K562 (cell line): ENCODE data around the gene CREG1. TPM values are rescaled to one million over a fixed set of nuclear protein-coding genes. Genes with fewer than 3 reads are reported as not detected.

Source experiments
- ATAC-seq: fragments of 200-7000 bp; cut with Tn5 transposase; 3 replicates; pipeline ENCODE4 v1.9.1; 2020; ENCODE audit warnings: moderate library complexity
- BruUV-seq: library from RNA; stranded (reverse); fragments of 400-500 nt; replicated peaks from 2 replicates; lab custom pipeline; 2021; lab: Mats Ljungman, UMichigan
- CTCF ChIA-PET: fragments of 300-600 bp; formaldehyde crosslinking; extraction: SDS; loops from one replicate; lab custom pipeline; 2021; ENCODE audit warnings: low intra/inter-chr PET ratio; lab: Yijun Ruan, JAX
- POLR2A ChIA-PET: fragments of 300-600, 350-650 bp; sonication (Branson Sonifier 250); formaldehyde crosslinking; extraction: SDS; loops from one replicate; lab custom pipeline; 2021; ENCODE audit warnings: antibody characterized with exemption, inconsistent platforms; lab: Yijun Ruan, JAX
- DNase-seq, 4 experiments: peaks; one replicate each; pipeline versions ENCODE4 v3.0.0 to v3.0.0-alpha.2; 2011 to 2018; ENCODE audit warnings: low spot score in 3 of 4, mixed read lengths in 3 of 4; ENCODE audit errors: extremely low read depth in 1 of 4
- FAIRE-seq: peaks from 2 replicates; lab custom pipeline; 2011; peaks lifted over from hg19 to GRCh38; lab: Jason Lieb, UNC
- H2AFZ ChIP-seq: 2 replicates; pipeline ENCODE4 v1.6.0; 2011; ENCODE audit warnings: low read depth, low read length, control low read depth, inconsistent platforms
- H3K27ac ChIP-seq: fragments of 200-600 bp; 3 replicates; pipeline ENCODE4 v1.8.0; 2011; ENCODE audit warnings: low read depth, mild to moderate bottlenecking, control low read depth, inconsistent platforms, low read length, moderate library complexity, mixed read lengths; ENCODE audit errors: extremely low read depth
- H3K27me3 ChIP-seq, 2 experiments: fragments of 300-600 bp in 1 of 2; 2 replicates in 1 of 2; 3 replicates in 1 of 2; pipeline versions ENCODE4 v1.6.0 to v1.8.0; 2011; ENCODE audit warnings: inconsistent platforms in 2 of 2, low read length in 2 of 2, mild to moderate bottlenecking in 1 of 2, mixed read lengths in 1 of 2, moderate library complexity in 1 of 2; ENCODE audit not compliant: control insufficient read depth in 2 of 2, insufficient read depth in 2 of 2
- H3K36me3 ChIP-seq: fragments of 300-600 bp; 3 replicates; pipeline ENCODE4 v1.8.0; 2011; ENCODE audit warnings: mild to moderate bottlenecking, low read length, inconsistent platforms; ENCODE audit not compliant: control insufficient read depth, insufficient read depth
- H3K4me1 ChIP-seq, 2 experiments: fragments of 200-600 bp in 1 of 2; replicated peaks in 1 of 2; 2 replicates in 1 of 2; 3 replicates in 1 of 2; pipeline versions ENCODE4 v1.5.1 to v1.8.0; 2011; ENCODE audit warnings: inconsistent platforms in 2 of 2, low read length in 2 of 2, mild to moderate bottlenecking in 1 of 2, mixed read lengths in 1 of 2, moderate library complexity in 1 of 2; ENCODE audit not compliant: control insufficient read depth in 2 of 2, insufficient read depth in 2 of 2
- H3K4me2 ChIP-seq: 2 replicates; pipeline ENCODE4 v1.6.1; 2011; ENCODE audit warnings: low read length, control low read depth, inconsistent platforms, mixed read lengths; ENCODE audit not compliant: insufficient read depth
- H3K4me3 ChIP-seq: fragments of 200-600 bp; sonication (generic), shearing (Covaris generic); 2 replicates; pipeline ENCODE4 v1.5.1; 2016; ENCODE audit warnings: control low read depth, inconsistent platforms
- H3K79me2 ChIP-seq: fragments of 200-600 bp; 3 replicates; pipeline ENCODE4 v1.8.0; 2011; ENCODE audit warnings: low read length, inconsistent platforms; ENCODE audit not compliant: control insufficient read depth, insufficient read depth
- H3K9ac ChIP-seq, 2 experiments: 2 replicates each; pipeline versions ENCODE4 v1.6.0 to v1.6.1; 2011; ENCODE audit warnings: low read depth in 2 of 2, low read length in 2 of 2, control low read depth in 1 of 2, inconsistent platforms in 1 of 2, mild to moderate bottlenecking in 1 of 2, mixed read lengths in 1 of 2; ENCODE audit not compliant: insufficient read depth in 1 of 2
- H3K9me1 ChIP-seq: one replicate; pipeline ENCODE4 v1.6.0; 2011; ENCODE audit warnings: inconsistent platforms, mild to moderate bottlenecking, low read length, moderate library complexity; ENCODE audit not compliant: control insufficient read depth, insufficient read depth
- H3K9me3 ChIP-seq: replicated peaks from 2 replicates; pipeline ENCODE4 v1.5.1; 2011; ENCODE audit warnings: low read depth, low read length, inconsistent platforms; ENCODE audit not compliant: control insufficient read depth, insufficient read depth
- H4K20me1 ChIP-seq: replicated peaks from 2 replicates; pipeline ENCODE4 v1.6.1; 2011; ENCODE audit warnings: low read length, inconsistent platforms, mixed read lengths; ENCODE audit not compliant: control insufficient read depth, insufficient read depth
- CBX2 ChIP-seq: fragments of 200-600 bp; sonication (generic); IDR thresholded peaks from one replicate; pipeline ENCODE4 v1.6.1; 2012; ENCODE audit warnings: mild to moderate bottlenecking, low read length, inconsistent platforms; ENCODE audit not compliant: insufficient read depth, poor library complexity, severe bottlenecking
- CCAR2 ChIP-seq: fragments of 200-400 bp; formaldehyde crosslinking; IDR thresholded peaks from 2 replicates; pipeline ENCODE4 v1.6.1; 2017; ENCODE audit warnings: mild to moderate bottlenecking, low read depth, low read length
- ZNF197 ChIP-seq: fragments of 200-800 bp; sonication (Bioruptor generic); IDR thresholded peaks from 2 replicates; pipeline ENCODE4 v1.6.1; 2016; ENCODE audit warnings: low read depth, missing genetic modification characterization, missing compliant biosample characterization
- ZNF584 ChIP-seq: fragments of 200-800 bp; sonication (Bioruptor generic); IDR thresholded peaks from 2 replicates; pipeline ENCODE4 v1.6.1; 2016; ENCODE audit warnings: low read depth, mild to moderate bottlenecking, missing genetic modification characterization, missing compliant biosample characterization
- WGBS: fragments of 100-300 bp; shearing (Covaris generic); methylation state at CpG from one replicate; pipeline ENCODE4 v1.1.6; 2016; ENCODE audit warnings: low coverage, mixed read lengths; ENCODE audit not compliant: insufficient coverage; ENCODE audit errors: missing lambda C conversion rate; 5-methylcytosine and 5-hydroxymethylcytosine counted together
- in situ Hi-C: fragments of 300-500 bp; cut with MboI; formaldehyde crosslinking; loops from 4 replicates; pipeline ENCODE4 v1.15.0; 2018; ENCODE audit warnings: inconsistent platforms, mixed read lengths
- intact Hi-C: fragments of 100-400 bp; cut with micrococcal nuclease; formaldehyde crosslinking; loops from 2 replicates; pipeline ENCODE4 v1.14.2; 2022
- polyA plus RNA-seq, 8 experiments: library from polyadenylated mRNA; depleted of rRNA in 4 of 8; stranded (reverse) in 5 of 8; unstranded in 3 of 8; fragments of >200 nt; fragmentation: Nextera tagmentation in 2 of 8; fragmentation: Illumina TruSeq in 1 of 8; extraction: Ambion mirVana in 2 of 8; extraction: Trizol in 1 of 8; gene quantifications; 2 replicates each; pipeline versions ENCODE4 v1.2.1 to v1.2.3, GENCODE V29; 2011 to 2014; ENCODE audit warnings: inconsistent platforms in 1 of 8, missing spikeins in 1 of 8
- total RNA-seq, 7 experiments: library from RNA; depleted of rRNA in 6 of 7; stranded (reverse); fragments of >200 nt in 6 of 7; fragmentation: Illumina TruSeq in 2 of 7; extraction: Trizol in 2 of 7; gene quantifications; 2 replicates each; pipeline versions ENCODE4 v1.2.1 to v1.2.3, GENCODE V29; 2011 to 2021; ENCODE audit warnings: low replicate concordance in 1 of 7
- TF ChIP-seq, protein P1 (sequence below): fragments of 450-650 bp; IDR thresholded peaks from 2 replicates; pipeline ENCODE4 v1.6.1; 2014; ENCODE audit warnings: low read depth, mild to moderate bottlenecking, moderate library complexity, borderline replicate concordance
- TF ChIP-seq, protein P2 (sequence below): fragments of 450-650 bp; IDR thresholded peaks from 2 replicates; pipeline ENCODE4 v1.6.1; 2017; ENCODE audit warnings: mild to moderate bottlenecking, moderate library complexity

Gene CREG1
- total and polyA plus RNA-seq, 9 of the 15 experiments (the other 6 are each of a cell fraction or from before 2014, with no cell fraction given) = 45.7 to 272 (median 161) TPM

- Histone ChIP-seq H3K27me3 (peaks cover 58 to 67% of the 10 kb centered on the region in 2 experiments), H3K9me3 (no peaks in the 10 kb centered on the region), H3K4me2 (no peak overlapping the region), H3K27ac (no peak overlapping the region), H4K20me1 (no peaks in the 10 kb centered on the region), H3K79me2 (no peaks in the 10 kb centered on the region), H3K9me1 (peaks cover 3% of the 10 kb centered on the region), H3K4me3 (no peak overlapping the region), H3K4me1 (peaks cover 0 to 6% of the 10 kb centered on the region in 2 experiments; a peak in 1 of 5 replicates), H2AFZ (no peak overlapping the region), H3K36me3 (no peaks in the 10 kb centered on the region), H3K9ac (no peak overlapping the region)
- 0% methylated on average over 4 of the region's 4 CpGs for WGBS
- BruUV-seq = no TSS peak
- intact Hi-C loops (no loop called here), in situ Hi-C loops (no loop called here)
- DNase-seq = no peak
- CTCF ChIA-PET = no interaction called here
- no peak for ATAC-seq
- POLR2A ChIA-PET = interaction anchor here (0.6 to 1.1 kb wide), 3 partner anchors 15 to 120 kb away, joined by 3 to 6 read pairs (median 4); no protein-coding TSS in a partner anchor
- no peak for FAIRE-seq
- TF ChIP-seq CCAR2 (no peak), CBX2 (peak; percentile 13), ZNF584 (CRISPR knock-in tag) (no peak), ZNF197 (CRISPR knock-in tag) (no peak)
- TF ChIP-seq, protein P1, sequence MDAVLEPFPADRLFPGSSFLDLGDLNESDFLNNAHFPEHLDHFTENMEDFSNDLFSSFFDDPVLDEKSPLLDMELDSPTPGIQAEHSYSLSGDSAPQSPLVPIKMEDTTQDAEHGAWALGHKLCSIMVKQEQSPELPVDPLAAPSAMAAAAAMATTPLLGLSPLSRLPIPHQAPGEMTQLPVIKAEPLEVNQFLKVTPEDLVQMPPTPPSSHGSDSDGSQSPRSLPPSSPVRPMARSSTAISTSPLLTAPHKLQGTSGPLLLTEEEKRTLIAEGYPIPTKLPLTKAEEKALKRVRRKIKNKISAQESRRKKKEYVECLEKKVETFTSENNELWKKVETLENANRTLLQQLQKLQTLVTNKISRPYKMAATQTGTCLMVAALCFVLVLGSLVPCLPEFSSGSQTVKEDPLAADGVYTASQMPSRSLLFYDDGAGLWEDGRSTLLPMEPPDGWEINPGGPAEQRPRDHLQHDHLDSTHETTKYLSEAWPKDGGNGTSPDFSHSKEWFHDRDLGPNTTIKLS = no peak
- TF ChIP-seq, protein P2, sequence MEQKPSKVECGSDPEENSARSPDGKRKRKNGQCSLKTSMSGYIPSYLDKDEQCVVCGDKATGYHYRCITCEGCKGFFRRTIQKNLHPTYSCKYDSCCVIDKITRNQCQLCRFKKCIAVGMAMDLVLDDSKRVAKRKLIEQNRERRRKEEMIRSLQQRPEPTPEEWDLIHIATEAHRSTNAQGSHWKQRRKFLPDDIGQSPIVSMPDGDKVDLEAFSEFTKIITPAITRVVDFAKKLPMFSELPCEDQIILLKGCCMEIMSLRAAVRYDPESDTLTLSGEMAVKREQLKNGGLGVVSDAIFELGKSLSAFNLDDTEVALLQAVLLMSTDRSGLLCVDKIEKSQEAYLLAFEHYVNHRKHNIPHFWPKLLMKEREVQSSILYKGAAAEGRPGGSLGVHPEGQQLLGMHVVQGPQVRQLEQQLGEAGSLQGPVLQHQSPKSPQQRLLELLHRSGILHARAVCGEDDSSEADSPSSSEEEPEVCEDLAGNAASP = no peak
Observed at GRCh38 chr1:167502719-167503462, 50.7 kb downstream of the CREG1 start.
